GM10266 (cell line): ENCODE measurements around the gene GH1.
"Not testable (repeated sequence)": the region's sequence is repeated elsewhere in the genome, so short reads cannot be mapped to it uniquely, and the experiment has no call there.

ENCODE experiments used
- DNase-seq: peaks from one replicate; pipeline ENCODE4 v3.0.0; 2012; ENCODE audit errors: extremely low spot score
- TF ChIP-seq, protein P1 (sequence below): IDR thresholded peaks from 2 replicates; pipeline ENCODE4 v1.5.1; 2012; ENCODE audit warnings: mild to moderate bottlenecking, low read depth; ENCODE audit not compliant: control insufficient read depth, insufficient read depth; ENCODE audit errors: missing control alignments

GH1 gene

DNA sequence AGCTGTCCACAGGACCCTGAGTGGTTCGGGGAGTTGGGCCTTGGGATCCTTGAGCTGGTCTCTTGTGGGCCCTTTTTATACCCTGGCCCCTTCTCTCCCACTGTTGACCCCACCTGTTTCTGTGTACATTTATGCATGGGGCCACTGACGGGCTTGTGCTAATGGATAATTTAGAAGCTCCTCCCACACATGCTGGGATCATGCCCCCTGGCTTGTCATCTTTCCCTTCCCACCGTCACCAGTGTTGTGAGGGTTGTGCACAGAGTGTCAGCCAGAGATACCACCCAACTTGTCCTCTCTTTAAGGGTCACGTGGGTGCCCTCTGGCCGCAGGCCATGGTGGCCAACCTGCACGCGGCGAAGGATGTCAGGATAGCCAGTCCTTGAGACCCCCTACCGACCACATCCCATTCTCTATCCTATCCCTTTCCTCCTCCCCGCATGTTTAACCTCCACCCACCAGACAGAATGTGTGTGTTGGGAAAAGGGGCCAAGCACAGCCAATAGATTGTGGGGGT lies at the start of gene GH1:
GH1 (minus strand) TSS at position 51 of the 517 bp plus-strand sequence. CDS start 63 bp downstream, outside the sequence.
- not testable (repeated sequence) for DNase-seq

DNA sequence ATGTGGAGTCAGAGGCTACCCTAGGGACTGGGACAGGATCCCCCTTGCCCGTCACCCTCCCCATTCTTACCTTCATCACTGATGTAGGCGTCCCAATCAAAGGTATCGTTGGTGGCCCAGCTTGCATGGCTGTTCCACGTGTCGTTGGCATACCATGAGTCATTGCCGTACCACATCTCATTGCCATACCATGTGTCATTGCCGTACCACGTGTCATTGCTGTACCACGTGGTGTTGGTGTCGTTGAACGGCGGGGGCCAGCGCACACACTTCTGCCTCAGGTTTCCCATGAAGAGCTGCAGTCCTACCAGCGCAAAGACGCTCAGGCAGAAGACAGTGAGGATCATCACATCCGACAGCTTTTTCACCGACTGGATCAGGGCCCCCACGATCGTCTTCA lies 49.3 kb upstream of the GH1 start:
- TF ChIP-seq, protein P1, sequence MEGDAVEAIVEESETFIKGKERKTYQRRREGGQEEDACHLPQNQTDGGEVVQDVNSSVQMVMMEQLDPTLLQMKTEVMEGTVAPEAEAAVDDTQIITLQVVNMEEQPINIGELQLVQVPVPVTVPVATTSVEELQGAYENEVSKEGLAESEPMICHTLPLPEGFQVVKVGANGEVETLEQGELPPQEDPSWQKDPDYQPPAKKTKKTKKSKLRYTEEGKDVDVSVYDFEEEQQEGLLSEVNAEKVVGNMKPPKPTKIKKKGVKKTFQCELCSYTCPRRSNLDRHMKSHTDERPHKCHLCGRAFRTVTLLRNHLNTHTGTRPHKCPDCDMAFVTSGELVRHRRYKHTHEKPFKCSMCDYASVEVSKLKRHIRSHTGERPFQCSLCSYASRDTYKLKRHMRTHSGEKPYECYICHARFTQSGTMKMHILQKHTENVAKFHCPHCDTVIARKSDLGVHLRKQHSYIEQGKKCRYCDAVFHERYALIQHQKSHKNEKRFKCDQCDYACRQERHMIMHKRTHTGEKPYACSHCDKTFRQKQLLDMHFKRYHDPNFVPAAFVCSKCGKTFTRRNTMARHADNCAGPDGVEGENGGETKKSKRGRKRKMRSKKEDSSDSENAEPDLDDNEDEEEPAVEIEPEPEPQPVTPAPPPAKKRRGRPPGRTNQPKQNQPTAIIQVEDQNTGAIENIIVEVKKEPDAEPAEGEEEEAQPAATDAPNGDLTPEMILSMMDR, result no peak
- DNase-seq, result no peak

DNA sequence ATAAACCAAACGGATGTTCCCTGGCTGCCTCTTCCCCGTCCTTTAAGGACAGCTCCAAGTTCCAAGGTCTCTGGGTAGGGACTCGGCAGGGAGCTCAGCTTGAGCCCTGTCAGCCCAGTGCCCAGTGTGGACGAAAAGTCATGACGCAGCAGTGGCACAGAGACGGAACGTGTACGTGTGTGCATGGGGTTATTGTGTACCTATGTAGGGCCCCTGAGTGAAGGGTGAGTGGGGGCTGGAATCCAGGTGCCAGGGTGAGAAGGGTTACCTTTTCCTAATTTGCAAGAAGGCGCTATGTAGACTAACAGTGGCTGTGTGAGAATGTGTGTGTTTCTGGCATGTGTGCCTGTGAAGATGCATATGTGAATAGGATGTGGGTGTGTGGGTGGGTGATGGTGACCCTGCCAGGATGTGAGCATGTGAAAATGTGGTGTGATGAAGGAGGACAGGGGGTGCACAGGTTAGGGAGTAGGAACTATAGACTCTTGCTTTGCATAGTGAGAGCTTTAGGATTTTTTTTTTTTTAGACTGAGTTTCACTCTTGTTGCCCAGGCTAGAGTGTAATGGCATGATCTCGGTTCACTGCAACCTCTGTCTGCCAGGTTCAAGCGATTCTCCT lies 48.1 kb upstream of the GH1 start:
- TF ChIP-seq, protein P1, result no peak
- peak; percentile 50 for DNase-seq

DNA sequence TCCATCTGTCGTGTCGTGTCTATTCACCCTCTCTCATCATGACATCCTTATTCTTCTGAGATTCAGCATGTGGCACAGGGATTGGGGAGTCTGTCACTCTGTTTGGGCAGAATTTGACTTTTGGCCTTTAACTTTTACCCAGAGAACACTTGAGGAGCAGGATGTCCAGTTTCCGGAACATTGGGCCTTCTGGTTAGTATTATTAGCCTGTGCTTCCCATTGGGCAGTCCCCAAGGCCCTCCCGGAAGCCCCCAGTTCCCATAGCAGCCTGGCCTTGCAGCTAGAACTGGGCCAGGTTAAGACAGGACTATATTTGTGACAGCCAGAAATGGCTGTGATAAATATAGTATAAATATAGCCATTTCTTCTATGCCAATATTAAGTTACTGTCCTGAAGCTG lies 44.5 kb upstream of the GH1 start:
- no peak for DNase-seq
- TF ChIP-seq, protein P1, result no peak

DNA sequence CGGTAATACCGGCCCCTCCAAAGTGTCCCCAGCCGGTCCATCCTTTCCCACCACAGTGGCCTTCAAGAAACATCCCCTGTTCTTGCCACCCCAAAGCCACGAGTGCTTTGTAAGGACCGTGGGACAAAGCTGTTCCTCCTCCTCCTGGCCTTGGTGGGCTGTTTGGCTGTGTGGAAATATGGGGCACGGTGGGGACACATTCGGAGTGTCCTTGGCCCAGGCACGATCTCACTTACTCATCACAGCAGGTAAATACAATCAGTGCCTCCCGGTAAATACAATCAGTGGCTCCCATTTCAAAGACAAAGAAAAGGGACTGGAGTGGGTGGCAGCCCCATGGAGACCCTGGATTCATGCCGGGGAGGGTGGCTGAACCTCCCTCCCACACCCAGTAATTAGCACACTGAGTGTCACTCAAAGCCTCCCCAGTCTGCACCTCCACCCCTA lies 43.7 kb upstream of the GH1 start:
- DNase-seq, result no peak
- TF ChIP-seq, protein P1, result no peak

DNA sequence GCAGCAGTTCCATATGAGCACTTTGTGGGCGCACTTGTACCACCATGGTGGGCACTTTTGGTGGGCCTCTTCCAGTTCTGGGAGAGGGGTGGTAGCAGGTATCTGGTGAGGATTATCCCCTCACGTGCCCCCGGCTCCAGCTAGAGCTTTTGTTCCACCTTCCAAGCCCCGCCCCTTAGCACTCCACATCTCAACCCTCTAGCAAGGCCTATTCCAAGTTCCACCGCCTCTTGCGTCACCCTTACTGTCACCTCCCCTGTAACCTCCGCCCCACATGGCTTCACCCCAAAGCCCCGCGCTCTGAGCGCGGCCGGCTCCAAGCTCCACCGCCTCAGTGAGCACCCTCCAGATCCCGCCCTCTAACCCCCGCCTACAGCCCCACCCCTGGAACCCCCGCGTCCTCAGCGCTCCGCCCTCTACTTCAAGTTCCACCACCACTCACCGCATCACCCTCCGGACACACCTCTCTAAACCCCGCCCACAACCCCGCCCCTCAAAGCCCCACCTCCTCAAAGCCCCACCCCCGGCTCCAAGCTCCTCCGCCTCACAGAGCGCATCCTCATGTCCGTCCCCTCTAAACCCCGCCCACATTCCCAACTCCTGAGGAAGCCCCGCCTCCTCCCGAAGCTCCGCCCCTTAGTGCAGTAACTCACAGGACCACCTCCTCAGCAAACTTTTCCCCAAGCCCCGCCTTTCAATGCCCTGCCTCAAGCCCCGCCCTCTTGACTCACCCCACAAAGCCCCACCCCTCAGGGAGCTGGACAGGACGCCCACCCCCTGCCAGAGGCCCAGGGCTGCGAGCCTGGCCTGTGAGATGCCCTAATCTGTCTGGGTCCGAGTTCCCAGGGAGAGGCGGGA lies 42.9 kb upstream of the GH1 start:
- peak; percentile 66 for DNase-seq
- TF ChIP-seq, protein P1, result no peak

DNA sequence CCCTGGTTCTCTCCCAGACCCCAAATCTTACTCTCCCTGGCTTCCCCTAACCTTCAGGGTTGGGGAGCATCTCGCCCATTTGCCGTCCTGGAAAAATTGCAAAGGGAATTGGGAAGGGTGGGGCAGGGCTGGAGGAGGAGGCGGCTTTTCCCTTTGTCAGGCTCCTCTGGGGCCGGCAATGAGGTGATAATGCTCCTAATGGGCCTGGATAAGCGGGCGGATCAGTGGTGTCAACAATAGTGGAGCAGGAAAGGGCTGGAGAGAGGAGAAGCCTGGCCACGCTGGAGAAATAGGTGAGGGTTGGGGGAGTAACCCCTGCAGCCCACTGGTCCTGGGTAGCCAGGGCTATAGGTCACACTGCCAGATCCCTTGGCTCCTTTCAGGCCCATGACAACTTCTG lies 41.8 kb upstream of the GH1 start:
- no peak for DNase-seq
- TF ChIP-seq, protein P1, result no peak
